HG02970 (cell line): ENCODE data around the gene PTGES2.
A peak's percentile ranks its signal among the peaks of the same experiment; 100 is the strongest.

Source experiments
- ATAC-seq: cut with Tn5 transposase; IDR thresholded peaks from one replicate; pipeline ENCODE4 v1.9.1; 2021; ENCODE audit warnings: mild to moderate bottlenecking, moderate library complexity, moderate number of reproducible peaks; ENCODE audit not compliant: unreplicated experiment, low FRiP score

PTGES2 gene

DNA sequence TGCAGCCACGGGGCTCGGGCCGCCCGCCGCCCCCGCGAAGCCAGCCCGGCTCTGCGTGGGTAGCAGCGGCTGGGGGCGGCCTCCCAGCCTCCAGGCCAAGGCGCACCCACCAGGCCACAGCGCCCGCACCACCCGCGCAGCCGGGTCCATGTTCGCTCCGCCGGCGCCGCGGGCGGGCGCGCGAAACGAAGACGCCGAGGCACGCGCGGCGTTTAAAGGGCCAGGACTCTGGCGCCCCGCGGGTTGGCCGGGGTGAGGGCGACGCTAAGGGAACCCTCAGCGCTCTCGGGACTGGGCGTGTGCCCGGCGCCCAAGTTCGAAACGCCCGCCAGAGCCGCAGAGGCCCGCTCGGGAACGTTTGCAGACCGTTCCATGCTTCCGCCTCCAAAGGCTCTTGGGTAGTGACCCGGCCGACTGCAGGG, at the start of gene PTGES2:
Gene PTGES2 (minus strand): TSS at position 162 of the 422 bp plus-strand sequence. CDS start 12 bp downstream, at position 150.
- ATAC-seq: peak; percentile 65

DNA sequence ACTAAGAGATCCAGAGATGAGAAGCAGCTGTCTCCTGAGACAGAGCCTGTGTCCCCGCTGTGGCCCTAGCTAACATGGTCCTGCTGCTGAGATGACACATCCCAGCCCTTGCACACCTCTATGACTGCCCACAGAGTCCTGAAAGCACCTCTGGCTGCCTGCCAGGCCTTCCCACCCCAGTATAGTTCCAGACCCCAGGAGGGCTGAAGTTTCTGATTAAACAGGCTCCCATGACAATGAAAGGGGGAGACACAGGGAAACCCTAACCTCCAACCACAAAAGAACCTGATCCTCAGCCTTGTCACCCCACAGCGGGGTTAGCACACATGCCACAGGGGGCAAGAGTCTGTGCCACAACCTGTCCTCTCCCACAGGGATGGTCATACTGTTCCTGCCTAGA, 48.2 kb upstream of the PTGES2 start:
- ATAC-seq: no peak

- no peak for ATAC-seq
Measured at GRCh38 chr9:128175102-128175563, 47.6 kb upstream of the PTGES2 start.

- no peak for ATAC-seq
Measured at GRCh38 chr9:128174062-128174461, 46.5 kb upstream of the PTGES2 start.

DNA sequence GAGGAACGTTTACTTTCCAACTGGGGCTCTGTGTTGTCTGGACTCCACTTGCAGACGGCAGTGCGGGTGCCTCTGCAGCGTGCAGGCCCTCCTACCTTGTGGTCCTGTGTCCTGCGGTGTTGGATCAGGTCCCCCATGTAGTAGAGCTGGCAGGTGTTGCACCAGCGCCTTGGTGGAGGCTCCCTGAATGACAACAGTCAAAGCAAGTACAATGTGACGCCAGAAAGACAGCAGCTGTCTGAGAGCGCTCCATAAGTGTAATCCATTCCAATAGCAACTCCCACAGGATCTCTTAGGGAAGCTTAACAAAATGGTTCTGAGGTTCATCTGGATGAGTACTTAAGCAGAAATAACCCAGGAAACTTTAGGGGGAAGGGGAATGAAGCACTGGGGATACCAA, 42.4 kb upstream of the PTGES2 start:
- no peak for ATAC-seq

- no peak for ATAC-seq
Measured at GRCh38 chr9:128169492-128169891, 42.0 kb upstream of the PTGES2 start.

DNA sequence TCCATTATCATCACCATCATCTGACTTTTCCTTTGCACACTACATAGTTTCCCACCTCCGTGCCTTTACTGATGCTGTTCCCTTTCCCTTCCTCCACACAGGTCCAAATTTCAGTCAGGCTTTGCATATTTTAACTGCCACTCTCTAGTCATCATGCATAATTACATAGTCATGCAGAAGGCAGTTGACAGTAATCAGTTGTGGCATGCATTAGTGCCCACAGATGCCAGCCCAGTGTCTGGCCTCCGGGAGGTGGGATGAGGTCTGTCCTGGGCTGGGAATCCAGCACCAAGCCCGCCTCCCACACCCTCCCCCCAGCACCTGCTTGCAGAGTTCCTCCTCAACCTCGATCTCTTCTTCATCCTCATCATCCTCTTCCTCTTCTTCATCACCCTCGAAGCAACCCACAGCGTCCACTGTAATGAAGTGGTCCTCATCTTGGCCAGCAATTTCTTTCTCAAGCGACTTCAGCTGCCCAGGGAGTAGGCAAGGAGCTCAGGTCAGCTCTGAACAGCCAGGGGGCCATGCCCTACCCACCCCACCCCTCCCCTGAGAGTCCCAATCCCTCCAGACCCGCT, 41.3 kb upstream of the PTGES2 start:
- ATAC-seq: no peak

DNA sequence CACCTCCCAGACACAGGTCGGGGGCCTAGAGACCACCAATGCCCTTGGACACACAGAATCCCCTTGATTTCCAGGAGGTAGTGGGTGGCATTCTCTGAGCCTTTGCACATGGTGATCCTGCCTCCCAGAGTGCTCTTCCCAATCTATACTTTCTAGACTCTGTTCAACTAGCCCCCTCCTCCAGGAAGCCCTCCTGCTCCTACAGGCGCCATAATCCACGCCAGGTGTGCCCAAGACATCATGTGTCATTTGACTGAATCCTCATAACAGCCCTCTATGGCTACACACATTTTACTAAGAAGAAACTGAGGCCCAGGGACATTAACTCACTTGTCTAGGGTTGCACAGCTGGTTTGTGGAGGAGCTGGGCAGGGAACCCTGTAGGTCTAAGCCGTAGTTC, 39.7 kb upstream of the PTGES2 start:
- no peak for ATAC-seq

DNA sequence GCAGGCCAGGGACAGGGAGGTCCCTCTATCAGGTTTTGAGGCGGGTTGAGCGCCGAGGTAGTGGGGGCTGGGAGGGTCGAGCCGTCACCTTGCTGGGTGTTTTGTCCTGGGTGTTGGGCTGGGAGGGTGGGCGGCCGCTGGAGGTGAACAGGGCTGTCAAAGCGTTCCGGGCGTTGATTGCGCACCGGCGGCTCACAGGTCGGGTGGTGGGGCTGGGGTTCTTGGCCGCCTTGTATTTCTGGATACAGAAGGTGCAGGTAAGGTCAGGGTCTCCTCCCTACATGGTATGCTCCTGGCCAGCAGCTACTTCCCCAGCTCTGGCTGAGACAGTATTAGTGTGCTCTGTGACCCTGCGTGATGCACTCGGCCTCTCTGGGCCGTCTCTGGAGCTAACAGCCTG, 38.6 kb upstream of the PTGES2 start:
- ATAC-seq: no peak

GRCh38 chr9:128164307-128164885, 36.9 kb upstream of the PTGES2 start:
- no peak for ATAC-seq

DNA sequence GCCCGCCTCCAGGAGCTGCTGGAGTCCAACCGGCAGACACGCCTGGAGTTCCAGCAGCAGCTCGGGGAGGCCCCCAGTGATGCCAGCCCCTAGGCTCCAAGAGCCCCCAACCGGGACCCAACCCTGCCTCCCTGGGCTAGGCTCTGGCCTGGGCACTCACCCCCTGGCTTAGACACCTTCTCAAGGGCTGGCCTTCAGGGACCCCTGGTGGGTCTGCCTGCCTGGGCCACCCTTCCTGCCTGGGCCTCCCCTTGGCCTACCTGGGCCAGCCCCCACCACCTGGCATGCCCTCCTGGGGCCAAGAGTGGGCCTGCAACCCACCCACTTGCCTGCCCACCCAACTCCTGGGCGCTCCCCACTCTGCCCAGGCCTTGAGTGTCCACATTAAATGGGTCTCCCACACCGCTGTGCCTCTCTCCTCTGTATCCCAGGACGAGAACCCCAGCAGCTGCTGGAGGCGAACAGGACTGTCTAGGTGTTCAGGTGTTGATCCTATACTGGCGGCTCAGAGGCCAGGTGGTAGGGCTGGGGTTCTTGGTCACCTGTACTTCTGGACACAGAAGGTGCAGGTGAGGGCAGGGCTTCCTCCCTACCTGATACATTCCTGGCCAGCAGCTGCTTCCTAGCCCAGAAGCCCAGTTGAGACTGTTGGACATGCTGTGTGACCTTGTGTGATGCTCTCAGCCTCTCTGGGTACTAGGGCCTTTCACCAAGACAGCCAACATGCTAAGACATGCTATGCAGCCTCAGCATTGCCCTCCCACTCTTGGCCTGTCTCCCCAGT, 36.2 kb upstream of the PTGES2 start:
- ATAC-seq: no peak

DNA sequence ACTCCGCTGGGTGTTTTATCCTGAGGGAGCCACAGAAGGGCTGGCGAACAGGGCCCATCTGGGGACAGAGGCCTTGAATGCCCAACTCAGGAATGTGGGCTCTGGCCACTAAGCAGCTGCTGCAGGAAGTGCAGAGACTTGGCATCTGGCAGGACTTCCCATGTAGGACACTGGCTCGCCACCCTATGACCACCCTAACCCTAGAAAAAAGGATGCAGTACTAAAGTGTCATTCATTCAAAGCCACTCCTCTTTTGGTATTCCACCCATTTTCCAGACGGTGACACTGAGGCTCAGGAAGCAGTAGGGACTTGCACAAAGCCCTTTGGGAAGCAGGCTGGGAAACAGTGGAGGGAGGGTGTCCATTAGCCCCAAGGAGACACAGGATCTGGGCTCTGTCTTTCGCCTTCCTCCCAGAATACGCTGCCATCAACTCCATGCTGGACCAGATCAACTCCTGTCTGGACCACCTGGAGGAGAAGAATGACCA, 35.5 kb upstream of the PTGES2 start:
- no peak for ATAC-seq

GRCh38 chr9:128162215-128163026, 34.9 kb upstream of the PTGES2 start:
- ATAC-seq: no peak

- no peak for ATAC-seq
Measured at GRCh38 chr9:128161215-128161902, 33.8 kb upstream of the PTGES2 start.

DNA sequence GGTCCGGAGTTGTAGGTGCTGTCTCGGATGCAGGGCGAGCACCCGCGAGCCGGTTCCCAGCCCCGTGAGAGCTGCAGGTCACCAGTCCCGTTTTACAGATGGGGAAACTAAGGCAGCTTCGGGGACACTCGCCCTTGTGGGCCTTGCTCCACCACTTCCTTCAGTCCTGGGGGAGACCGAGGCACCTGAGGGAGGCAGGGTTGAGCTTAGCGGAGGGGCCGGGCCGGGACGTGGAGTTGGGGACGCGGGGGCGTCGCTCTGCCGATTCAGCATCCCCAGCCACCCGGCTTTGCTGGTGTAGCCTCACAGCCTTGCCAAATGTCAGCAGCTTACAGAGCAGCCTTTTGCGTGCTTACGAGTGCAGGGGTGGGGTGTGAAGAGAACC, 33.1 kb upstream of the PTGES2 start:
- no peak for ATAC-seq

GRCh38 chr9:128159784-128160602, 32.5 kb upstream of the PTGES2 start, which contains the start of gene BBLN:
Gene BBLN (plus strand): TSS chr9:128160265. CDS start chr9:128160408, 143 bp downstream.
- peak; percentile 75 for ATAC-seq

GRCh38 chr9:128159522-128159783, 31.9 kb upstream of the PTGES2 start:
- no peak for ATAC-seq

DNA sequence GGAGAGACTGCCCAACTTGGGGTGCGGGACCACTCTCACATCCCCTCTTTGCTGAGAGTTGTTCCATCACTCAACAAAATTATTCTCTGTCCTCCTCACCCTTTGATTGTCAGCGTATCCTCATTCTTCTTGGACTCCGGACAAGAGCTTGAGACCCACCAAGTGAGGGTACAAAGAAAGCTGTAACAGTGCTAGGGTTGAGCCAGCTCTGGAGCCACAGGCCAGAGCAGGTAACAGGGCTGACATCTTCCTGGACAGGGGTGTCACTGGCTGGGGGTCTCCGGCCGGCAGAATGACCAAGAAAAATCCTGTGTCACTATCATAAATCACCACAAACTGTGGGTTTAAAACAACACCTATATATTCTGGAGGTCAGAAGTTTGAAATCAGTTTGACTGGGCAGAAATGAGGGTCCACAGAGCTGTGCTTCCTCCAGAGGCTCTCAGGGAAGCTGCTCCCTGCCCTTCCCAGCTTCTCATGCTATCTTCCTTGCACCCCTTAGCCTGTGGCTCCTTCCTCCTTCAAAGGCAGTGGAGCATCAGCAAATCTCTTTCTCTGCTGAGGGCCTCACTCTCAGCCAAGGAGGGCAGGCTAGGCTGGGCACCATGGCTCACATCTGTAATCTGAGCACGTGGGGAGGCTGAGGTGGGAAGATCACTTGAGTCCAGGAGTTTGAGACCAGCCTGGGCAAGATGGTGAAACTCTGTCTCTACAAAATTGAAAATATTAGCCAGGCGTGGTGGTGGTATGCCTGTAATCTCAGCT, 28.4 kb upstream of the PTGES2 start:
- ATAC-seq: no peak
